ENCODE results near the gene WAC.

DNA sequence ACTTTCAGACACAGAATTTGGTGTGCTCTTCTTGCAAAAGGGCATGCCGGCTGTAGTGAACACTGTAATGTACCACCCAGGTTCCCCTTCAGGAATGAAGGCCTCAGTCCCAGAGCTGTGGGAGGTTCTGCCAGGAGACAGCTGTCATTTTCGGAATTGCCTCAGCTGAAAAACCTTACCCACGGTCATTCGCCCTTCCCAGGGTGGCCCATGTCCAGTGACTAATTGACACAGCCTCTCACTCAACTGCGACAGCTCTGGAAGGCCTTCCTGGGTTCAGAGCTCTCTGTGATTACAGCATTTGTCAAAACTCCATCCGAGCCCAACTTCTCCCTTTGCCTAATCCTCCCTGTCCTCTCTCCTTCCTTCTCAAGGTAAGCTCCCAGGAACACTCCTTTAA lies 43.7 kb upstream of the WAC start:
- TF ChIP-seq ARNT (IDR thresholded peaks at IDR 0.05) (no peak), CTBP1 (IDR thresholded peaks at IDR 0.05; ENCODE audit: borderline replicate concordance) (no peak), ELF4 (IDR thresholded peaks at IDR 0.05) (no peak), FOXA1 (IDR thresholded peaks at IDR 0.05) (no peak), NFRKB (IDR thresholded peaks at IDR 0.05) (no peak), BHLHE40 (IDR thresholded peaks at IDR 0.05; ENCODE audit: borderline replicate concordance) (no peak)
- TF ChIP-seq, protein P1, sequence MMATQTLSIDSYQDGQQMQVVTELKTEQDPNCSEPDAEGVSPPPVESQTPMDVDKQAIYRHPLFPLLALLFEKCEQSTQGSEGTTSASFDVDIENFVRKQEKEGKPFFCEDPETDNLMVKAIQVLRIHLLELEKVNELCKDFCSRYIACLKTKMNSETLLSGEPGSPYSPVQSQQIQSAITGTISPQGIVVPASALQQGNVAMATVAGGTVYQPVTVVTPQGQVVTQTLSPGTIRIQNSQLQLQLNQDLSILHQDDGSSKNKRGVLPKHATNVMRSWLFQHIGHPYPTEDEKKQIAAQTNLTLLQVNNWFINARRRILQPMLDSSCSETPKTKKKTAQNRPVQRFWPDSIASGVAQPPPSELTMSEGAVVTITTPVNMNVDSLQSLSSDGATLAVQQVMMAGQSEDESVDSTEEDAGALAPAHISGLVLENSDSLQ (IDR thresholded peaks at IDR 0.05), result no peak
